Right lobe of liver (tissue), 6 donors: ENCODE data around the gene ZBTB12. TPM values are rescaled to one million over a fixed set of nuclear protein-coding genes. Genes with fewer than 3 reads are reported as not detected.

Experiments
- ATAC-seq, 4 donors: fragments of 200-7000 bp; cut with Tn5 transposase; one replicate each; pipeline ENCODE4 v1.9.1; 2020; ENCODE audit warnings: mild to moderate bottlenecking in 4 of 4, moderate library complexity in 4 of 4
- DNase-seq, 3 donors: peaks; one replicate each; pipeline ENCODE4 v3.0.0-alpha.2; 2020
- H3K27ac ChIP-seq, 3 donors: fragments of 200-600 bp; one replicate each; pipeline ENCODE4 v1.8.0; 2022
- H3K27me3 ChIP-seq, 2 donors: fragments of 200-600 bp; one replicate each; pipeline ENCODE4 v1.8.0; 2022
- H3K36me3 ChIP-seq, 4 donors: fragments of 200-600 bp; sonication (generic) in 1 of 4; one replicate each; pipeline versions ENCODE4 v1.5.1 to v1.8.0; 2017 to 2022; ENCODE audit warnings: control low read depth in 1 of 4
- H3K4me1 ChIP-seq, 4 donors: fragments of 200-600 bp; sonication (generic) in 1 of 4; one replicate each; pipeline versions ENCODE4 v1.5.1 to v1.8.0; 2017 to 2022; ENCODE audit warnings: control low read depth in 1 of 4
- H3K4me3 ChIP-seq, 3 donors: fragments of 200-600 bp; one replicate each; pipeline ENCODE4 v1.8.0; 2022
- H3K9me3 ChIP-seq, 4 donors: fragments of 200-600 bp; sonication (generic) in 1 of 4; one replicate each; pipeline versions ENCODE4 v1.5.1 to v1.8.0; 2017 to 2022; ENCODE audit warnings: control low read depth in 1 of 4
- CTCF ChIP-seq, 4 donors: fragments of 200-600 bp in 3 of 4; fragments of 450-650 bp in 1 of 4; IDR thresholded peaks; one replicate each; pipeline versions ENCODE4 v1.5.1 to v1.8.0; 2016 to 2022; ENCODE audit warnings: antibody characterized with exemption in 4 of 4, mild to moderate bottlenecking in 2 of 4
- POLR2A ChIP-seq: fragments of 450-650 bp; IDR thresholded peaks from one replicate; pipeline ENCODE4 v1.6.1; 2017; ENCODE audit warnings: antibody characterized with exemption, mild to moderate bottlenecking
- WGBS: methylation state at CpG from one replicate; pipeline ENCODE4 v1.1.6; 2018; ENCODE audit warnings: low coverage, low lambda C conversion rate; ENCODE audit not compliant: insufficient coverage; ENCODE audit errors: missing lambda C conversion rate; 5-methylcytosine and 5-hydroxymethylcytosine counted together
- intact Hi-C, 2 donors: fragments of 100-400 bp; cut with DNase I; formaldehyde crosslinking; loops; one replicate each; pipeline versions ENCODE4 v1.11.2 to v1.14.1; 2022
- total RNA-seq, 6 experiments: library from RNA; depleted of rRNA in 2 of 6; stranded (reverse); fragments of >200 nt in 2 of 6; fragmentation: NEBNext Ultra II Directional in 3 of 6; extraction: Animal tissue kit (Norgen Biotek cat#: 25700) in 3 of 6; gene quantifications; one replicate each; pipeline versions ENCODE4 v1.1.0 to v1.2.4, GENCODE V29; 2016 to 2023
- donor health status: DM: no; HTN: yes; CAD: no.
- donor health status: DM: no; HTN: no; CAD: no.
- donor health status: DM: no; HTN: no; CAD: no.
- donor health status: DM: no; HTN: yes; CAD: no.
- donor health status: DM: no; HTN: yes; CAD: no.

Gene ZBTB12
- total RNA-seq, 6 experiments from 2014 or later, result 0.25 to 0.82 (median 0.51) TPM; not detected in 1

GRCh38 chr6:31947864-31948263, 46.0 kb upstream of the ZBTB12 start:
- Histone ChIP-seq H3K9me3 (no peaks in the 10 kb centered on the region), H3K27me3 (no peaks in the 10 kb centered on the region), H3K4me1 (peaks cover 0 to 37% (median 14%) of the 10 kb centered on the region in 4 donors), H3K4me3 (peak overlapping the region; percentile 57 to 92 (median 78)), H3K27ac (peak overlapping the region; percentile 89 to 96 (median 91)), H3K36me3 (peaks cover 0 to 68% (median 28%) of the 10 kb centered on the region in 4 donors)
- ATAC-seq, result no peak
- 43% methylated on average over 3 of the region's 4 CpGs for WGBS
- no peak for TF ChIP-seq CTCF (IDR thresholded peaks at IDR 0.05)
- TF ChIP-seq POLR2A, result no peak
- no peak for DNase-seq
- intact Hi-C loops, result no loop called here

- Histone ChIP-seq H3K9me3 (no peaks in the 10 kb centered on the region), H3K27me3 (no peaks in the 10 kb centered on the region), H3K4me3 (peak overlapping the region; percentile 57 to 92 (median 78)), H3K4me1 (peaks cover 0 to 37% (median 15%) of the 10 kb centered on the region in 4 donors), H3K36me3 (peaks cover 0 to 64% (median 28%) of the 10 kb centered on the region in 4 donors), H3K27ac (peak overlapping the region; percentile 89 to 96 (median 91))
- TF ChIP-seq CTCF (IDR thresholded peaks at IDR 0.05) (no peak), POLR2A (no peak)
- WGBS, result 42% methylated on average over 9 of the region's 24 CpGs
- ATAC-seq (no peak), DNase-seq (no peak)
- intact Hi-C loops, result no loop called here
Measured at GRCh38 chr6:31947070-31947675, 45.3 kb upstream of the ZBTB12 start.

- intact Hi-C loops, result no loop called here
- whole genome bisulfite sequencing, result 33% methylated on average over 11 of the region's 11 CpGs
- peak in 2 of 4 donors; percentile 4 to 9 for ATAC-seq
Measured at GRCh38 chr6:31946370-31946885, 44.5 kb upstream of the ZBTB12 start.

More at GRCh38 chr6:31946370-31946885, 44.5 kb upstream of the ZBTB12 start:
- H3K27me3 ChIP-seq, result no peaks in the 10 kb centered on the region
- no peak for DNase-seq
- peak overlapping the region; percentile 89 to 96 (median 91) for H3K27ac ChIP-seq
- peaks cover 0 to 37% (median 16%) of the 10 kb centered on the region in 4 donors for H3K4me1 ChIP-seq
- TF ChIP-seq POLR2A, result no peak
- TF ChIP-seq CTCF (IDR thresholded peaks at IDR 0.05), result no peak
- peak overlapping the region; percentile 57 to 92 (median 78) for H3K4me3 ChIP-seq
- peaks cover 0 to 58% (median 28%) of the 10 kb centered on the region in 4 donors for H3K36me3 ChIP-seq
- H3K9me3 ChIP-seq, result no peaks in the 10 kb centered on the region
